WERI-Rb-1 (cell line): ENCODE results near the gene IL2RG.

ENCODE experiments used
- DNase-seq: peaks from one replicate; pipeline ENCODE4 v3.0.0-alpha.2; 2020
- H3K27ac ChIP-seq: fragments of 250-450 bp; sonication (Bioruptor Pico); 2 replicates; pipeline ENCODE4 v1.5.1; 2020; ENCODE audit warnings: mild to moderate bottlenecking, moderate library complexity
- H3K27me3 ChIP-seq: fragments of 250-450 bp; sonication (Bioruptor Pico); 2 replicates; pipeline ENCODE4 v1.5.1; 2021; ENCODE audit warnings: mild to moderate bottlenecking, low read depth, moderate library complexity; ENCODE audit not compliant: insufficient read depth, severe bottlenecking
- H3K36me3 ChIP-seq: fragments of 250-450 bp; sonication (Bioruptor Pico); 2 replicates; pipeline ENCODE4 v1.5.1; 2020; ENCODE audit warnings: mild to moderate bottlenecking, moderate library complexity
- H3K4me3 ChIP-seq: 2 replicates; pipeline ENCODE4 v1.5.1; 2011; ENCODE audit warnings: low read depth, mild to moderate bottlenecking, control low read depth, low read length
- H3K9me3 ChIP-seq: fragments of 250-450 bp; sonication (Bioruptor Pico); 2 replicates; pipeline ENCODE4 v1.5.1; 2021; ENCODE audit warnings: mild to moderate bottlenecking, moderate library complexity; ENCODE audit not compliant: severe bottlenecking
- TF ChIP-seq, protein P1 (sequence below): IDR thresholded peaks from 2 replicates; pipeline ENCODE4 v1.5.1; 2011; ENCODE audit warnings: low read depth, mild to moderate bottlenecking, control low read depth, inconsistent platforms, low read length

Gene IL2RG

GRCh38 chrX:71095033-71095432 lies 16.3 kb downstream of the IL2RG start:
- TF ChIP-seq, protein P1, sequence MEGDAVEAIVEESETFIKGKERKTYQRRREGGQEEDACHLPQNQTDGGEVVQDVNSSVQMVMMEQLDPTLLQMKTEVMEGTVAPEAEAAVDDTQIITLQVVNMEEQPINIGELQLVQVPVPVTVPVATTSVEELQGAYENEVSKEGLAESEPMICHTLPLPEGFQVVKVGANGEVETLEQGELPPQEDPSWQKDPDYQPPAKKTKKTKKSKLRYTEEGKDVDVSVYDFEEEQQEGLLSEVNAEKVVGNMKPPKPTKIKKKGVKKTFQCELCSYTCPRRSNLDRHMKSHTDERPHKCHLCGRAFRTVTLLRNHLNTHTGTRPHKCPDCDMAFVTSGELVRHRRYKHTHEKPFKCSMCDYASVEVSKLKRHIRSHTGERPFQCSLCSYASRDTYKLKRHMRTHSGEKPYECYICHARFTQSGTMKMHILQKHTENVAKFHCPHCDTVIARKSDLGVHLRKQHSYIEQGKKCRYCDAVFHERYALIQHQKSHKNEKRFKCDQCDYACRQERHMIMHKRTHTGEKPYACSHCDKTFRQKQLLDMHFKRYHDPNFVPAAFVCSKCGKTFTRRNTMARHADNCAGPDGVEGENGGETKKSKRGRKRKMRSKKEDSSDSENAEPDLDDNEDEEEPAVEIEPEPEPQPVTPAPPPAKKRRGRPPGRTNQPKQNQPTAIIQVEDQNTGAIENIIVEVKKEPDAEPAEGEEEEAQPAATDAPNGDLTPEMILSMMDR: no peak
- peak overlapping the region; percentile 65 for H3K4me3 ChIP-seq

DNA sequence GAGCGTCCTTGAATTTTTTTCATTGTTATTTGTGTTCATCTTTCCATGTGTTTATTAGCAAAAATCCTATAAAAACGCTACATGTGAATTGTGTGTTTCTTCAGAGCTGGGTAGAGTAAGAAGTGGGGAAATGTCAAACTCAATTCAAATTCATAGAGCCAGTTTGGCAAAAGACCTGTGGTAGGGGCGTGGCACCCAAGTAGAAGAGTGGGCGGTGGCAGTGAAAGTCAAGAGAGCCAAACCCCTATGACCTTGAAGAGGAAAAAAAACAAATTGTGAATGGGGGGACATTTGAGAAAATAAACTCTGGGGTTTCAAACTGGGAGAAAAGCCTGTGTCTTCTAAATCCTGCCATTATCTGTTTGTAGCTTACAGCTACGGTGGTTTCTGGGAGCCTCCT lies 20.1 kb downstream of the IL2RG start:
- Histone ChIP-seq H3K36me3 (no peaks in the 10 kb centered on the region), H3K27ac (no peak overlapping the region), H3K9me3 (no peaks in the 10 kb centered on the region), H3K27me3 (peaks cover 16% of the 10 kb centered on the region), H3K4me3 (no peak overlapping the region)
- DNase-seq: no peak
- TF ChIP-seq, protein P1: no peak

More at GRCh38 chrX:71095033-71095432, 16.3 kb downstream of the IL2RG start:
- DNase-seq: no peak
- H3K27ac ChIP-seq: no peak overlapping the region
- peaks cover 35% of the 10 kb centered on the region for H3K27me3 ChIP-seq
- H3K9me3 ChIP-seq: no peaks in the 10 kb centered on the region
- H3K36me3 ChIP-seq: no peaks in the 10 kb centered on the region

DNA sequence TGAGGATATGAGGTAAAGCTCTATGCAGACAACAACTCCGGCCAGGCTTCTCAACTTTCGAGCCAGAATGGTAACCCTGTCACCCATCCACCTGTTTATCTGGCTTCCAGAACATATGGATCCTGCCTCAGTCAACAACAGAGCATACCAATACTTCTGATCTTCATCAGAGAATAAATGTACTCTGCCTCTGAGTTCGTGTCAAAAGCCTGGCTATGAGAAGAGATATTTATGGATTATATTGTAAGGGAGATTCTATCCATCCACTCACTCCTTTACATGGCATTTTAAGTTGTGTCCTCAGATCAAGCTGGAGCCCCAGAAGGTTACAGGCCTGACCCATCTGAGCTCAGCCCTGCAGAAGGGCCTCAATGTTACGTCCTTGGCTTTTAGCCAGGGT lies 25.5 kb downstream of the IL2RG start:
- Histone ChIP-seq H3K4me3 (no peak overlapping the region), H3K27me3 (peaks cover 5% of the 10 kb centered on the region), H3K27ac (no peak overlapping the region), H3K9me3 (no peaks in the 10 kb centered on the region), H3K36me3 (no peaks in the 10 kb centered on the region)
- no peak for DNase-seq
- TF ChIP-seq, protein P1: no peak

DNA sequence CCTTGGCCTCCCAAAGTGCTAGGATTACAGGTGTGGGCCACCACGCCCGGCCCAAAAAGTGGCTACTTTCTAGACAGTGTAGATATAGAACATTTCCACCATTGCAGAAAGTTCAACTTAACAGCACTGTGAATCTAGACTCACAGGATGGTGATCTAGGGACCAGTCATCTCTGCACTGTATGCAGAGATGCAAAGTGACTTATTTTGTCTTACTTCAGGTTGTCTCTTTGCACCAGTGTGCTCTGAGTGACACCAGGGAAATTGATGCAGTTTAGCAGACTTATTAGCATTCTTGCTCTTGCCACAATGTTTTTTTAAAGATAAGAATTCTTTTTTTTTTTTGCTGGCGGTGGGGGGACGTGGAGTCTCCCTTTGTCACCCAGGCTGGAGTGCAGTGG lies 28.6 kb downstream of the IL2RG start:
- DNase-seq: no peak
- H3K9me3 ChIP-seq: no peaks in the 10 kb centered on the region

GRCh38 chrX:71082124-71082647 lies 29.2 kb downstream of the IL2RG start:
- TF ChIP-seq, protein P1: no peak
- DNase-seq: no peak
- H3K27ac ChIP-seq: no peak overlapping the region
- H3K9me3 ChIP-seq: no peaks in the 10 kb centered on the region
- peaks cover 5% of the 10 kb centered on the region for H3K27me3 ChIP-seq
- H3K36me3 ChIP-seq: no peaks in the 10 kb centered on the region
- no peak overlapping the region for H3K4me3 ChIP-seq

More for the DNA sequence above, 28.6 kb downstream of the IL2RG start:
- Histone ChIP-seq H3K4me3 (no peak overlapping the region), H3K27ac (no peak overlapping the region), H3K36me3 (no peaks in the 10 kb centered on the region), H3K27me3 (peaks cover 5% of the 10 kb centered on the region)
- TF ChIP-seq, protein P1: no peak
